H9 (cell line): Measurements from ENCODE around the gene ROR1. TPM values are rescaled to one million over a fixed set of nuclear protein-coding genes. Genes with fewer than 3 reads are reported as not detected.

Experiments
- DNase-seq: peaks from one replicate; pipeline ENCODE4 v3.0.0-alpha.2; 2017
- H2AFZ ChIP-seq: one replicate; pipeline ENCODE4 v1.6.1; 2013; ENCODE audit warnings: mild to moderate bottlenecking, low read length, control low read depth, moderate library complexity
- H2AK5ac ChIP-seq: 2 replicates; pipeline ENCODE4 v1.6.1; 2013; ENCODE audit warnings: low read length, control low read depth, mixed read lengths; ENCODE audit not compliant: insufficient read length
- H2BK120ac ChIP-seq: one replicate; pipeline ENCODE4 v1.6.1; 2013; ENCODE audit warnings: low read depth, mild to moderate bottlenecking, low read length, control low read depth, inconsistent platforms; ENCODE audit not compliant: poor library complexity, severe bottlenecking
- H2BK12ac ChIP-seq: 2 replicates; pipeline ENCODE4 v1.6.1; 2013; ENCODE audit warnings: low read length, control low read depth, mixed read lengths, low read depth; ENCODE audit not compliant: insufficient read length
- H2BK15ac ChIP-seq: 2 replicates; pipeline ENCODE4 v1.6.1; 2013; ENCODE audit warnings: low read depth, low read length, control low read depth
- H2BK20ac ChIP-seq: one replicate; pipeline ENCODE4 v1.6.1; 2013; ENCODE audit warnings: low read depth, mild to moderate bottlenecking, low read length, control low read depth, inconsistent platforms; ENCODE audit not compliant: poor library complexity, severe bottlenecking
- H2BK5ac ChIP-seq: 2 replicates; pipeline ENCODE4 v1.6.1; 2013; ENCODE audit warnings: low read length, control low read depth, mixed read lengths; ENCODE audit not compliant: insufficient read length
- H3K14ac ChIP-seq: 2 replicates; pipeline ENCODE4 v1.6.1; 2013; ENCODE audit warnings: low read length, control low read depth; ENCODE audit not compliant: insufficient read depth
- H3K18ac ChIP-seq: 2 replicates; pipeline ENCODE4 v1.6.1; 2013; ENCODE audit warnings: low read depth, mild to moderate bottlenecking, mixed read lengths, low read length, control low read depth; ENCODE audit not compliant: insufficient read length
- H3K23ac ChIP-seq: 2 replicates; pipeline ENCODE4 v1.6.1; 2013; ENCODE audit warnings: low read length, control low read depth, mixed read lengths, low read depth; ENCODE audit not compliant: insufficient read length
- H3K23me2 ChIP-seq: 2 replicates; pipeline ENCODE4 v1.6.1; 2013; ENCODE audit warnings: low read depth, mild to moderate bottlenecking, mixed read lengths, low read length, control low read depth; ENCODE audit not compliant: insufficient read length, poor library complexity, severe bottlenecking
- H3K27ac ChIP-seq: 2 replicates; pipeline ENCODE4 v1.5.1; 2013; ENCODE audit warnings: low read length, control low read depth, mixed read lengths, low read depth; ENCODE audit not compliant: insufficient read length
- H3K27me3 ChIP-seq: 2 replicates; pipeline ENCODE4 v1.6.1; 2013; ENCODE audit warnings: low read length, control low read depth, inconsistent platforms; ENCODE audit not compliant: insufficient read depth
- H3K4ac ChIP-seq: 2 replicates; pipeline ENCODE4 v1.6.1; 2013; ENCODE audit warnings: low read depth, mild to moderate bottlenecking, control low read depth, inconsistent platforms, low read length, moderate library complexity
- H3K4me1 ChIP-seq: 2 replicates; pipeline ENCODE4 v1.6.1; 2013; ENCODE audit warnings: low read length, control low read depth, inconsistent platforms; ENCODE audit not compliant: insufficient read depth
- H3K4me2 ChIP-seq: 2 replicates; pipeline ENCODE4 v1.6.1; 2013; ENCODE audit warnings: low read length, control low read depth, mixed read lengths; ENCODE audit not compliant: insufficient read length, insufficient read depth
- H3K56ac ChIP-seq: 2 replicates; pipeline ENCODE4 v1.6.1; 2013; ENCODE audit warnings: low read depth, mild to moderate bottlenecking, mixed read lengths, low read length, control low read depth; ENCODE audit not compliant: insufficient read length
- H3K79me1 ChIP-seq: 2 replicates; pipeline ENCODE4 v1.6.1; 2013; ENCODE audit warnings: low read depth, mild to moderate bottlenecking, moderate library complexity, low read length, control low read depth, inconsistent platforms; ENCODE audit not compliant: insufficient read depth, poor library complexity, severe bottlenecking
- H3K79me2 ChIP-seq: 2 replicates; pipeline ENCODE4 v1.6.1; 2013; ENCODE audit warnings: low read length, control low read depth, inconsistent platforms; ENCODE audit not compliant: insufficient read depth
- H3K9ac ChIP-seq: 2 replicates; pipeline ENCODE4 v1.6.1; 2013; ENCODE audit warnings: low read length, control low read depth, mixed read lengths; ENCODE audit not compliant: insufficient read length; ENCODE audit errors: extremely low read depth
- H3K9me3 ChIP-seq: one replicate; pipeline ENCODE4 v1.6.1; 2013; ENCODE audit warnings: low read depth, low read length, inconsistent platforms; ENCODE audit not compliant: control insufficient read depth
- H3T11ph ChIP-seq: one replicate; pipeline ENCODE4 v1.6.1; 2013; ENCODE audit warnings: mild to moderate bottlenecking, low read length, control low read depth, inconsistent platforms
- H4K20me1 ChIP-seq: one replicate; pipeline ENCODE4 v1.6.1; 2013; ENCODE audit not compliant: control insufficient read depth, insufficient read length, insufficient read depth
- H4K5ac ChIP-seq: 2 replicates; pipeline ENCODE4 v1.6.1; 2013; ENCODE audit warnings: low read depth, mild to moderate bottlenecking, mixed read lengths, low read length, control low read depth; ENCODE audit not compliant: insufficient read length
- H4K8ac ChIP-seq: replicated peaks from 2 replicates; pipeline ENCODE4 v1.6.1; 2013; ENCODE audit warnings: low read length, control low read depth, mixed read lengths, low read depth; ENCODE audit not compliant: insufficient read length
- H4K91ac ChIP-seq: 2 replicates; pipeline ENCODE4 v1.6.1; 2013; ENCODE audit warnings: low read depth, mild to moderate bottlenecking, moderate library complexity, mixed read lengths, low read length, control low read depth; ENCODE audit not compliant: insufficient read length
- H3K27ac Mint-ChIP-seq, 3 experiments: 2 replicates in 2 of 3; 3 replicates in 1 of 3; pipeline ENCODE4 v1.8.0; 2020 to 2021; ENCODE audit warnings: mixed read lengths in 3 of 3, mild to moderate bottlenecking in 1 of 3, moderate library complexity in 1 of 3
- H3K27me3 Mint-ChIP-seq: 2 replicates; pipeline ENCODE4 v1.8.0; 2021; ENCODE audit warnings: low read depth, mild to moderate bottlenecking, moderate library complexity, mixed read lengths
- H3K36me3 Mint-ChIP-seq, 3 experiments: 2 replicates in 2 of 3; 3 replicates in 1 of 3; pipeline ENCODE4 v1.8.0; 2020 to 2021; ENCODE audit warnings: low read depth in 3 of 3, mixed read lengths in 3 of 3; ENCODE audit not compliant: insufficient read depth in 1 of 3
- H3K4me1 Mint-ChIP-seq, 2 experiments: 2 replicates each; pipeline ENCODE4 v1.8.0; 2020; ENCODE audit warnings: mixed read lengths in 2 of 2
- H3K4me3 Mint-ChIP-seq, 2 experiments: 2 replicates in 1 of 2; 3 replicates in 1 of 2; pipeline ENCODE4 v1.8.0; 2020 to 2021; ENCODE audit warnings: mild to moderate bottlenecking in 2 of 2, mixed read lengths in 2 of 2, moderate library complexity in 1 of 2
- H3K9me3 Mint-ChIP-seq, 2 experiments: 2 replicates in 1 of 2; 3 replicates in 1 of 2; pipeline ENCODE4 v1.8.0; 2020; ENCODE audit warnings: mild to moderate bottlenecking in 2 of 2, mixed read lengths in 2 of 2, moderate library complexity in 1 of 2
- WGBS: extraction: QIAGEN DNeasy Blood & Tissue Kit; methylation state at CpG from one replicate; pipeline ENCODE4 v1.1.7; 2013; ENCODE audit warnings: missing lambda C conversion rate, low lambda C conversion rate, mixed read lengths; ENCODE audit not compliant: insufficient read length; ENCODE audit errors: extremely low coverage; 5-methylcytosine and 5-hydroxymethylcytosine counted together
- total RNA-seq: library from RNA; stranded (reverse); gene quantifications from 2 replicates; pipeline ENCODE4 v1.2.1, GENCODE V29; 2021
- TF ChIP-seq, protein P1 (sequence below): fragments of 200-600 bp; sonication (generic); conservative IDR thresholded peaks from 3 replicates; pipeline ENCODE4 v1.8.0; 2021; ENCODE audit warnings: antibody characterized with exemption, mild to moderate bottlenecking

ROR1 gene
- total RNA-seq, 1 experiment from 2014 or later: 75.9 TPM

GRCh38 chr1:63950023-63950422, 176.2 kb downstream of the ROR1 start:
- no peak overlapping the region for H3K56ac ChIP-seq
- H3K4me3 Mint-ChIP-seq: no peak overlapping the region
- no peaks in the 10 kb centered on the region for H3K27me3 ChIP-seq
- H3K4me1 Mint-ChIP-seq: peaks cover 38 to 46% of the 10 kb centered on the region in 2 experiments
- H3K9me3 ChIP-seq: peaks cover 5% of the 10 kb centered on the region
- no peak overlapping the region for H3K27ac ChIP-seq
- no peak overlapping the region for H3K23ac ChIP-seq
- H4K91ac ChIP-seq: no peak overlapping the region
- no peaks in the 10 kb centered on the region; the same call in 1 of the 2 replicates for H3K27me3 Mint-ChIP-seq
- no peak overlapping the region for H2BK20ac ChIP-seq
- no peak overlapping the region for H3K4ac ChIP-seq
- H3K4me2 ChIP-seq: no peak overlapping the region
- H2BK120ac ChIP-seq: no peak overlapping the region
- H3T11ph ChIP-seq: no peak overlapping the region
- no CpG with 5 or more reads among the region's 3 CpGs for WGBS
- no peak overlapping the region for H3K14ac ChIP-seq
- H3K23me2 ChIP-seq: no peaks in the 10 kb centered on the region
- H2AK5ac ChIP-seq: no peak overlapping the region
- H3K79me2 ChIP-seq: peaks cover 4% of the 10 kb centered on the region; the same call in 1 of the 2 replicates
- no peak overlapping the region for H3K9ac ChIP-seq
- no peak overlapping the region for H2BK15ac ChIP-seq
- H4K5ac ChIP-seq: no peak overlapping the region
- H4K20me1 ChIP-seq: no peaks in the 10 kb centered on the region
- no peak overlapping the region for H3K18ac ChIP-seq
- DNase-seq: no peak
- TF ChIP-seq, protein P1, sequence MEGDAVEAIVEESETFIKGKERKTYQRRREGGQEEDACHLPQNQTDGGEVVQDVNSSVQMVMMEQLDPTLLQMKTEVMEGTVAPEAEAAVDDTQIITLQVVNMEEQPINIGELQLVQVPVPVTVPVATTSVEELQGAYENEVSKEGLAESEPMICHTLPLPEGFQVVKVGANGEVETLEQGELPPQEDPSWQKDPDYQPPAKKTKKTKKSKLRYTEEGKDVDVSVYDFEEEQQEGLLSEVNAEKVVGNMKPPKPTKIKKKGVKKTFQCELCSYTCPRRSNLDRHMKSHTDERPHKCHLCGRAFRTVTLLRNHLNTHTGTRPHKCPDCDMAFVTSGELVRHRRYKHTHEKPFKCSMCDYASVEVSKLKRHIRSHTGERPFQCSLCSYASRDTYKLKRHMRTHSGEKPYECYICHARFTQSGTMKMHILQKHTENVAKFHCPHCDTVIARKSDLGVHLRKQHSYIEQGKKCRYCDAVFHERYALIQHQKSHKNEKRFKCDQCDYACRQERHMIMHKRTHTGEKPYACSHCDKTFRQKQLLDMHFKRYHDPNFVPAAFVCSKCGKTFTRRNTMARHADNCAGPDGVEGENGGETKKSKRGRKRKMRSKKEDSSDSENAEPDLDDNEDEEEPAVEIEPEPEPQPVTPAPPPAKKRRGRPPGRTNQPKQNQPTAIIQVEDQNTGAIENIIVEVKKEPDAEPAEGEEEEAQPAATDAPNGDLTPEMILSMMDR: no peak
- H3K79me1 ChIP-seq: peaks cover 8% of the 10 kb centered on the region
- H2BK12ac ChIP-seq: no peak overlapping the region
- H3K4me1 ChIP-seq: no peaks in the 10 kb centered on the region; the same call in 1 of the 2 replicates
- no peak overlapping the region for H2AFZ ChIP-seq
- peaks cover 29 to 31% (median 31%) of the 10 kb centered on the region in 3 experiments for H3K36me3 Mint-ChIP-seq
- peak overlapping the region; percentile 76 to 81 (median 76); a peak in 4 of 7 replicates for H3K27ac Mint-ChIP-seq
- H3K9me3 Mint-ChIP-seq: peaks cover 18 to 25% of the 10 kb centered on the region in 2 experiments
- no peak overlapping the region for H4K8ac ChIP-seq
- no peak overlapping the region for H2BK5ac ChIP-seq
